ENCODE measurements around the gene TAC3. TPM values are rescaled to one million over a fixed set of nuclear protein-coding genes. Genes with fewer than 3 reads are reported as not detected.

Gene TAC3
- total and polyA plus RNA-seq, 2 of the 4 experiments (the other 2 are of a cell fraction), result 0.94 TPM; not detected in 1

GRCh38 chr12:57058454-57058853, 42.1 kb upstream of the TAC3 start:
- H3K4me3 ChIP-seq (ENCODE audit: insufficient read depth, low read depth, low read length), result no peak overlapping the region
- no peak overlapping the region for H2BK15ac ChIP-seq (ENCODE audit: low read depth, low read length)
- H4K91ac ChIP-seq (ENCODE audit: insufficient read depth, low read depth, low read length), result no peak overlapping the region
- no peak overlapping the region for H2BK120ac ChIP-seq (ENCODE audit: low read depth, low read length)
- H3K4me1 ChIP-seq (ENCODE audit: control insufficient read depth, insufficient read depth, low read length), result no peaks in the 10 kb centered on the region
- ATAC-seq (ENCODE audit: low read depth) (no peak), DNase-seq (no peak)
- H3K9me3 ChIP-seq (ENCODE audit: control insufficient read depth, insufficient read depth, low read length), result no peaks in the 10 kb centered on the region
- no peak overlapping the region for H3K4ac ChIP-seq (ENCODE audit: low read depth, low read length)
- no CpG with 5 or more reads among the region's 1 CpG for WGBS, 2 experiments (ENCODE audit: extremely low coverage in 2 of 2, insufficient read length in 1 of 2)
- no peak overlapping the region for H2BK5ac ChIP-seq (ENCODE audit: low read depth, low read length, poor library complexity, severe bottlenecking)
- H3K9ac ChIP-seq (ENCODE audit: low read depth, low read length), result no peak overlapping the region
- no peak overlapping the region for H2AFZ ChIP-seq (replicated peaks; ENCODE audit: low read length, poor library complexity)
- H3K23ac ChIP-seq (ENCODE audit: low read depth, low read length), result no peak overlapping the region
- no peak overlapping the region for H4K8ac ChIP-seq (ENCODE audit: low read depth in 2 of 2, low read length in 2 of 2)
- H2BK20ac ChIP-seq (ENCODE audit: low read depth, low read length), result no peak overlapping the region
- H3K79me1 ChIP-seq (ENCODE audit: low read depth in 1 of 2, low read length in 2 of 2), result 0 out of 4 replicates have a peak, but pooled peaks cover 0 to 2% of the 10 kb centered on the region in 2 experiments
- H3K4me2 ChIP-seq (ENCODE audit: low read depth, low read length), result no peak overlapping the region
- no peaks in the 10 kb centered on the region for H3K9me1 ChIP-seq (ENCODE audit: insufficient read depth, low read length)
- no peak overlapping the region for H3K14ac ChIP-seq (replicated peaks; ENCODE audit: low read depth, low read length)
- dilution Hi-C loops (cut with HindIII; ENCODE audit: low sequenced_read_pairs, unreplicated experiment), result no loop called here
- H3K36me3 ChIP-seq (ENCODE audit: control insufficient read depth, insufficient read depth, low read length), result peaks cover 17% of the 10 kb centered on the region
- no peak overlapping the region for H3K56ac ChIP-seq (ENCODE audit: extremely low read depth, insufficient read depth, low read length)
- no peak overlapping the region for H3K18ac ChIP-seq (ENCODE audit: low read depth, low read length)
- H2AK5ac ChIP-seq (ENCODE audit: low read depth, low read length), result no peak overlapping the region
- intact Hi-C loops (cut with micrococcal nuclease), result no loop called here
- H3K27ac ChIP-seq (ENCODE audit: insufficient read depth, low read length), result no peak overlapping the region
- no peak for TF ChIP-seq NFE2L2 (IDR thresholded peaks at IDR 0.05; ENCODE audit: low read depth, low read length)
- no peak for TF ChIP-seq USF2 (IDR thresholded peaks at IDR 0.05; ENCODE audit: low read depth, low read length)
- no peaks in the 10 kb centered on the region for H3K27me3 ChIP-seq (ENCODE audit: control insufficient read depth, insufficient read depth, low read length)
- no peak overlapping the region for H4K5ac ChIP-seq (ENCODE audit: low read depth, low read length)
- in situ Hi-C loops (cut with MboI; ENCODE audit: low sequenced_read_pairs), result no loop called here
- H2AK9ac ChIP-seq (replicated peaks; ENCODE audit: low read depth, low read length, poor library complexity), result no peak overlapping the region
- no peaks in the 10 kb centered on the region; the same call in 1 of the 2 replicates for H4K20me1 ChIP-seq (ENCODE audit: insufficient read depth, low read length)
- CTCF ChIA-PET, result interaction anchor here (0.6 to 1.6 kb wide), 2 partner anchors 50 to 57 kb away, joined by 3 to 5 read pairs; no protein-coding TSS in a partner anchor
- POLR2A ChIA-PET (ENCODE audit: unreplicated experiment), result no interaction called here
- BruUV-seq (replicated peaks), result no TSS peak
